Hepatocyte (in vitro differentiated cells): ENCODE data around the gene PLCB4.

Experiments
- EZH2 ChIP-seq: fragments of 200-600 bp; sonication (generic); IDR thresholded peaks from 2 replicates; pipeline ENCODE4 v1.6.1; 2016; ENCODE audit warnings: antibody characterized with exemption, mild to moderate bottlenecking, borderline replicate concordance
- EZH2phosphoT487 ChIP-seq: fragments of 200-600 bp; sonication (generic); IDR thresholded peaks from one replicate; pipeline ENCODE4 v1.6.1; 2018; ENCODE audit warnings: antibody characterized with exemption, mild to moderate bottlenecking, low read depth, moderate library complexity; ENCODE audit not compliant: unreplicated experiment, severe bottlenecking
- TF ChIP-seq, protein P1 (sequence below): fragments of 200-600 bp; sonication (generic); IDR thresholded peaks from 2 replicates; pipeline ENCODE4 v1.5.1; 2016; ENCODE audit warnings: antibody characterized with exemption, mild to moderate bottlenecking; ENCODE audit not compliant: poor library complexity

- TF ChIP-seq, protein P1, sequence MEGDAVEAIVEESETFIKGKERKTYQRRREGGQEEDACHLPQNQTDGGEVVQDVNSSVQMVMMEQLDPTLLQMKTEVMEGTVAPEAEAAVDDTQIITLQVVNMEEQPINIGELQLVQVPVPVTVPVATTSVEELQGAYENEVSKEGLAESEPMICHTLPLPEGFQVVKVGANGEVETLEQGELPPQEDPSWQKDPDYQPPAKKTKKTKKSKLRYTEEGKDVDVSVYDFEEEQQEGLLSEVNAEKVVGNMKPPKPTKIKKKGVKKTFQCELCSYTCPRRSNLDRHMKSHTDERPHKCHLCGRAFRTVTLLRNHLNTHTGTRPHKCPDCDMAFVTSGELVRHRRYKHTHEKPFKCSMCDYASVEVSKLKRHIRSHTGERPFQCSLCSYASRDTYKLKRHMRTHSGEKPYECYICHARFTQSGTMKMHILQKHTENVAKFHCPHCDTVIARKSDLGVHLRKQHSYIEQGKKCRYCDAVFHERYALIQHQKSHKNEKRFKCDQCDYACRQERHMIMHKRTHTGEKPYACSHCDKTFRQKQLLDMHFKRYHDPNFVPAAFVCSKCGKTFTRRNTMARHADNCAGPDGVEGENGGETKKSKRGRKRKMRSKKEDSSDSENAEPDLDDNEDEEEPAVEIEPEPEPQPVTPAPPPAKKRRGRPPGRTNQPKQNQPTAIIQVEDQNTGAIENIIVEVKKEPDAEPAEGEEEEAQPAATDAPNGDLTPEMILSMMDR: no peak
- TF ChIP-seq EZH2: no peak
- TF ChIP-seq EZH2phosphoT487: no peak
These were observed 157.0 kb downstream of the PLCB4 start for GRCh38 chr20:9225879-9226278.
